GM18517 (cell line): ENCODE results near the gene CHMP4A.

Source experiments
- ATAC-seq: cut with Tn5 transposase; IDR thresholded peaks from one replicate; pipeline ENCODE4 v1.9.1; 2021; ENCODE audit warnings: mild to moderate bottlenecking, moderate library complexity; ENCODE audit not compliant: unreplicated experiment

The CHMP4A gene

DNA sequence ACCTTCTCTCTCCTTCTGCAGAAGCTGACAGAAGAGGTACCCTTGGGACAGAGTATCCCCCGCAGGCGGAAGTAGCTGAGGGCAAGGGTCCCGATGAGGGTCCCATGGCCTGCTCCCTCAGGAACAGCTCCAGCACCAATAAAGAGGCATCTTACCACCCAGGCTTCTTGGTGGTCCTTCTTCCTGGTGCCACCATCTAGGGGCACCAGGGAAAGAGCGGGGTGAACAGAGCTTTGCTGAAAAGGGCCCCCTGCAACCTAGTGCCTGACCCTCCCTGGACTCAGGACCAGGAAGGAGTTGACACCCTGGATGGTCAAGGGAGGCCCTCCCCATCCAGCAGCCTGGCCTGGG lies 52.8 kb downstream of the CHMP4A start:
- no peak for ATAC-seq

DNA sequence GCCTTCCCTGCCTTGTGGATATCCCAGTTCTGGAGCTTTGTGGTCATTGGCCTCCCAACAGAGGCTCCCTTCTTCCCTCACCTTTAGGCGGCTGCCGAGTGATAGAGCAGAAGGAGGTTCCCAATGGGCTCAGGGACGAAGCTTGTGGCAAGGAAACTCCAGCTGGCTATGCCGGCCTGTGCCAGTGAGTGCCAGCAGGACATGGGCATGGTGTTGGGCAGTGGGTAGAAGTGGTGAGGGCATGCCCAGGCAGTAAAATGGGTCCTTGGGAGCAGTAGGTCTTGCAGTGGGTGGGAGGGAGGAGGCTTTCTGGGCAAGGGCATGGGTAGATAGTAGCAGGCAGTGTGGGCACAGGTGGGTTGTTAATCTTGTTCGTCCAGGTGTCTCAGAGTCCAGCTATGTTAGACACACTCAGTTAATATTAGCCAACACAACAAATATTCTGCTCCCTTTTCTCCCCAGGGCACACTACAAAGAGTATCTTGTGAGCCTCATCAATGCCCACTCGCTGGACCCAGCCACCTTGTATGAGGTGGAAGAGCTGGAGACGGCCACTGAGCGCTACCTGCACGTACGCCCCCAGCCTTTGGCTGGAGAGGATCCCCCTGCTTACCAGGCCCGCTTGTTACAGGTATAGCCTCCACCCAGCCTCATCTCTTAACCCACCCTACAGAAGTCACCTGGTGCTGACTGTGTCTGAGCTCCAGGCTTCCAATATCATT lies 53.4 kb downstream of the CHMP4A start:
- no peak for ATAC-seq
